Measurements from ENCODE around the gene WRNIP1.
"Not testable (repeated sequence)": the region's sequence is repeated elsewhere in the genome, so short reads cannot be mapped to it uniquely, and the experiment has no call there.

WRNIP1 gene

DNA sequence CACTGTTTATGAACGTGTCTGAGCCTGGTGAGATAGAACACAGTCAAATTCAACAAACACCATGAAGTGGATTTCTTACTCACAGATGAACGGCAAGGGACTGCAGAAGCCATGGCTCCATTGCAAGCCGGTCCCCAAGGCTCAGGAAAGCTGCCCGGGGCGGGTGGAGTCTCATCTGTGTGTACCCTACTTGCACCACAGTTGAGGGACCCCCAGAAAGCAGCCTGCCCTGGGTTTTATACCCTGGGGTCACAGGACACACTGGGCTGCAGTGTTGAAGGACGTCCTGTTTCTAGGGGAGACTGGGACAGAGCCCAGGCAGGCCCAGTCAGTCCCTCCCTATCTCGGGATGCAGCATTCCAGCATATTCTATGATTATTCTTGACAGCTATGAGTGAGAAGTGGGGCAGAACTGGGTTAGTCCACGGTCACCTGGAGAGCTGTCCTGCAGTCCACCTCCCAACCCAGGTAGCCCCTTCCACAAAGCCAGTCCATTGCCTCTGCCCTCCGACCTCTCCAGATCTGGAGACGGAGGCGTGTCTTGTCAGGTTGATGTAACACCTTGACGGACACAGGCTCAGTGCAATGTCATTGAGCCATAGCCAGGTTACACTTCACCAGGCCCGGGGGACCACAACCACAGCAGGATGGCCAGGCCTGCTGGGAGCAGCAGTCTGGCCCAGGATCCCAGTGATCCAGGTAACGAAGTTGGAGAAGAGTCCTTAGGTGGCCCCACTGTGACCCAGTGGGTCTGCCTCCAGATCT lies 35.5 kb downstream of the WRNIP1 start:
- H3K79me1 ChIP-seq (ENCODE audit: low read length), result no peaks in the 10 kb centered on the region
- no CpG with 5 or more reads among the region's 14 CpGs for WGBS (ENCODE audit: extremely low coverage, insufficient coverage, low lambda C conversion rate)
- H2AK5ac ChIP-seq (ENCODE audit: low read length), result no peak overlapping the region
- H3K4ac ChIP-seq (ENCODE audit: low read depth, low read length), result no peak overlapping the region
- H3K79me2 ChIP-seq (ENCODE audit: control insufficient read depth, insufficient read depth, low read length), result no peaks in the 10 kb centered on the region
- no peaks in the 10 kb centered on the region for H3K36me3 ChIP-seq (ENCODE audit: control insufficient read depth, insufficient read depth, low read length)
- H3K4me1 ChIP-seq (ENCODE audit: control insufficient read depth, low read depth, low read length), result no peaks in the 10 kb centered on the region
- no peak overlapping the region for H3K23ac ChIP-seq (ENCODE audit: low read length)
- no peak overlapping the region for H3K18ac ChIP-seq (ENCODE audit: low read length)
- no peak overlapping the region for H3K27ac ChIP-seq (ENCODE audit: low read depth, low read length)
- no peak overlapping the region for H2BK120ac ChIP-seq (ENCODE audit: low read depth, low read length)
- no peak overlapping the region for H3K4me2 ChIP-seq (ENCODE audit: low read length)
- no peak overlapping the region for H2BK5ac ChIP-seq (ENCODE audit: low read length)
- no peak overlapping the region for H4K5ac ChIP-seq (ENCODE audit: low read length)
- DNase-seq, result no peak
- H4K8ac ChIP-seq (ENCODE audit: low read depth, low read length), result no peak overlapping the region
- H3K27me3 ChIP-seq (ENCODE audit: insufficient read depth, low read length, poor library complexity), result no peaks in the 10 kb centered on the region
- no peak overlapping the region for H3K9ac ChIP-seq (ENCODE audit: low read length)
- no peak overlapping the region for H3K4me3 ChIP-seq (ENCODE audit: low read length)
- no peak overlapping the region for H3K56ac ChIP-seq (ENCODE audit: low read length)
- H2BK15ac ChIP-seq (replicated peaks; ENCODE audit: low read depth), result no peak overlapping the region

DNA sequence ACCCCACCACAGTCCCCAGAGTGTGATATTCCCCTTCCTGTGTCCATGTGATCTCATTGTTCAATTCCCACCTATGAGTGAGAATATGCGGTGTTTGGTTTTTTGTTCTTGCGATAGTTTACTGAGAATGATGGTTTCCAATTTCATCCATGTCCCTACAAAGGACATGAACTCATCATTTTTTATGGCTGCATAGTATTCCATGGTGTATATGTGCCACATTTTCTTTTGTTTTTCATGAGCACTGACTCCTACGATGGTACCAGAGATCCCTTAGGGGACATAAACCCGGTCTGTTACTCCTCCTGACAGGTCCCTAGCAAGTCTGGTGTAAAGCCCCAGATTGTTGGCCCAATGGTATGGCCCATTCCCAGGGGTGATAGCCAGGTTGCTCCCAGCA lies 36.5 kb downstream of the WRNIP1 start:
- H4K8ac ChIP-seq (ENCODE audit: low read depth, low read length); H3K36me3 ChIP-seq (ENCODE audit: control insufficient read depth, insufficient read depth, low read length); H2BK5ac ChIP-seq (ENCODE audit: low read length); H2BK15ac ChIP-seq (replicated peaks; ENCODE audit: low read depth); H3K23ac ChIP-seq (ENCODE audit: low read length); H3K27ac ChIP-seq (ENCODE audit: low read depth, low read length); H3K4me1 ChIP-seq (ENCODE audit: control insufficient read depth, low read depth, low read length); H3K79me1 ChIP-seq (ENCODE audit: low read length); H3K79me2 ChIP-seq (ENCODE audit: control insufficient read depth, insufficient read depth, low read length); H3K56ac ChIP-seq (ENCODE audit: low read length); H2AK5ac ChIP-seq (ENCODE audit: low read length); DNase-seq; H3K4me3 ChIP-seq (ENCODE audit: low read length); H3K4me2 ChIP-seq (ENCODE audit: low read length); H2BK120ac ChIP-seq (ENCODE audit: low read depth, low read length); H3K4ac ChIP-seq (ENCODE audit: low read depth, low read length); H3K27me3 ChIP-seq (ENCODE audit: insufficient read depth, low read length, poor library complexity); H3K18ac ChIP-seq (ENCODE audit: low read length); H3K9ac ChIP-seq (ENCODE audit: low read length); H4K5ac ChIP-seq (ENCODE audit: low read length): not testable (repeated sequence)
- WGBS (ENCODE audit: extremely low coverage, insufficient coverage, low lambda C conversion rate), result no CpG with 5 or more reads among the region's 4 CpGs

DNA sequence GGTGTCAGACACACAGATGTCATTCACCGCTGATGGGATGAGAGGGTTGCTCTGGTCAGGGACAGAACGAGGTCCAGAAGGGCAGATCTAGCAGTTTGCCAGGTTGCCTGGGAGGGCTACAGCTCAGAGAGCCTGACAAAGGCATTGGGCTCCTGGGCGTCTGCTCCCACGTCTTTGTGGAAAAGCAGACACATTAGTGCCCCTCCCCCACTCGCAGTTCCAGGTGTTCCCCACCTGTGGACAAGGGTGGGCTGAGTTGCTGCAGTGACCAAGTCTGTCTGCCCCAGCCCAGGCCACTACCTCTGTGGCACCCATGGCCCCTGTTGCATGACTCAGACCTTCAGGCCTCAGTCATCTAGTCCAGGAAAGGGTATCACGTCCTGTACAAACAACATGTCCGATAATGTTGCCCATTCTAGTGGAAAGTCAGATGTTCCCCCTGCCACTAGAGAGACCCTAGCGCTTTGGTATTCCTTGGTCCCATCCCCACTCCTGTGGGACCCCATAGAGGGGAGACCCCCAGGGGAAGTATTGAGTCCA lies 37.4 kb downstream of the WRNIP1 start:
- Histone ChIP-seq H2BK120ac (ENCODE audit: low read depth, low read length) (no peak overlapping the region), H3K36me3 (ENCODE audit: control insufficient read depth, insufficient read depth, low read length) (no peaks in the 10 kb centered on the region), H3K27ac (ENCODE audit: low read depth, low read length) (no peak overlapping the region), H3K4me2 (ENCODE audit: low read length) (no peak overlapping the region), H2BK15ac (replicated peaks; ENCODE audit: low read depth) (no peak overlapping the region), H3K79me2 (ENCODE audit: control insufficient read depth, insufficient read depth, low read length) (no peaks in the 10 kb centered on the region), H4K8ac (ENCODE audit: low read depth, low read length) (no peak overlapping the region), H3K4ac (ENCODE audit: low read depth, low read length) (no peak overlapping the region), H3K4me1 (ENCODE audit: control insufficient read depth, low read depth, low read length) (no peaks in the 10 kb centered on the region), H3K56ac (ENCODE audit: low read length) (peak overlapping the region; percentile 12), H3K9ac (ENCODE audit: low read length) (no peak overlapping the region), H3K4me3 (ENCODE audit: low read length) (no peak overlapping the region), H4K5ac (ENCODE audit: low read length) (no peak overlapping the region), H3K18ac (ENCODE audit: low read length) (no peak overlapping the region), H3K79me1 (ENCODE audit: low read length) (no peaks in the 10 kb centered on the region), H3K23ac (ENCODE audit: low read length) (no peak overlapping the region), H2BK5ac (ENCODE audit: low read length) (no peak overlapping the region), H2AK5ac (ENCODE audit: low read length) (no peak overlapping the region), H3K27me3 (ENCODE audit: insufficient read depth, low read length, poor library complexity) (no peaks in the 10 kb centered on the region)
- DNase-seq, result no peak
- no CpG with 5 or more reads among the region's 8 CpGs for WGBS (ENCODE audit: extremely low coverage, insufficient coverage, low lambda C conversion rate)

DNA sequence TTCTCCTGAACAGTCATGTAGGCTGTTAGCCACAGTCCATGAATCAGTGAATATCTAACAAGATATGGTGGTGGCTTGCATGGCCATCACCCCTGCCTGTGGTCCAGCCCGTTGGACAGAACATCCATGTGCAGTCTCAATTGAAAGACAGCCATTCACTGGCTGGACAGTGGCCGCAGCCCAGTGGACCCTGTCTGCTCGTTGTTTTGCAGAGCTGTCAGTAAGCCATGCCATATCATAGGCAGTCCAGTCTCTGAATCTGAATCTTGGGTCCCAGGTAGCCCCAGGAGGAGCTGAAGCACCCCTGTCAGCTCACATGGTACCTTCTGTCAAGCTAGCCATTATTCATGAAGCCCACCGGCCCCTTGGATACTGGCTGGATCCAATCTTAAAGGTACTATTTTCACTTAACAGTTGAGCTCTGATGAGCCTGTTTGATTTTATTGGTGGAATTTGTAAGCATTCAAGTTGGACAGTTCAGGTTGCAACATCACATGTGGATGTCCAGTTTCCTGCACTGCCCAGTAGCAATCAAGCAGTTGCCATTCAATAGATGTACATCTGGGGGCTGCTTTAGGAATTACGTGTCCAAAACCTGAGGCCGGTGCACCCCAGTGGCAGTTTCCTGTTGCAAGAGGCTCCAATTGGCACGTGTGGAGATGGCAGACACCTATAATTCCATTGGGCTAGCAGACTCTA lies 38.7 kb downstream of the WRNIP1 start:
- WGBS (ENCODE audit: extremely low coverage, insufficient coverage, low lambda C conversion rate), result no CpG with 5 or more reads among the region's 7 CpGs
- Histone ChIP-seq H3K4ac (ENCODE audit: low read depth, low read length) (no peak overlapping the region), H3K18ac (ENCODE audit: low read length) (no peak overlapping the region), H3K9ac (ENCODE audit: low read length) (no peak overlapping the region), H3K4me2 (ENCODE audit: low read length) (no peak overlapping the region), H3K79me2 (ENCODE audit: control insufficient read depth, insufficient read depth, low read length) (no peaks in the 10 kb centered on the region), H3K23ac (ENCODE audit: low read length) (no peak overlapping the region), H3K4me1 (ENCODE audit: control insufficient read depth, low read depth, low read length) (no peaks in the 10 kb centered on the region), H3K27me3 (ENCODE audit: insufficient read depth, low read length, poor library complexity) (no peaks in the 10 kb centered on the region), H3K56ac (ENCODE audit: low read length) (no peak overlapping the region), H4K5ac (ENCODE audit: low read length) (no peak overlapping the region), H2AK5ac (ENCODE audit: low read length) (no peak overlapping the region), H3K27ac (ENCODE audit: low read depth, low read length) (no peak overlapping the region), H3K36me3 (ENCODE audit: control insufficient read depth, insufficient read depth, low read length) (no peaks in the 10 kb centered on the region), H2BK120ac (ENCODE audit: low read depth, low read length) (no peak overlapping the region), H3K79me1 (ENCODE audit: low read length) (no peaks in the 10 kb centered on the region), H2BK5ac (ENCODE audit: low read length) (no peak overlapping the region), H2BK15ac (replicated peaks; ENCODE audit: low read depth) (no peak overlapping the region), H4K8ac (ENCODE audit: low read depth, low read length) (no peak overlapping the region), H3K4me3 (ENCODE audit: low read length) (no peak overlapping the region)
- DNase-seq, result no peak

DNA sequence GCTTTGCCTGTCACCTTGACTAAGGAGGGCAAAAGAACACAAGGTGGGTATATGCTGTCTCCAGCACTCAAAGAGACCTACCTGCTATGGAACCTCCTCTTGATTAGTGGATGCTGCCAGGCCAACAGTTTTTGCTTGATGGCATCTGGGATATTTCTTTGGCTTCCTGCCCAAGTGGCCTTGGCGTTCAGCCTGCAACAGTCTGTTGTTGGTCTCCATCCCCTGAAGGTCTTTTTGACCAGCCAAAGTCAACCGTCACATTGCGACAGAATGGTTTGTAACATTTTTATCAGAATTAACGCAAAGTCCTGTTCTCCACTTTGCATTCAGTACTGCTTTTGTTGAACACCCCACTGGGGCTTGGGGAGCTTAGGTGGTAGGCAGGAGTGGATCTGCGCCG lies 39.3 kb downstream of the WRNIP1 start:
- H2BK15ac ChIP-seq (replicated peaks; ENCODE audit: low read depth), result no peak overlapping the region
- H3K36me3 ChIP-seq (ENCODE audit: control insufficient read depth, insufficient read depth, low read length), result no peaks in the 10 kb centered on the region
- no peak overlapping the region for H3K23ac ChIP-seq (ENCODE audit: low read length)
- no peaks in the 10 kb centered on the region for H3K79me2 ChIP-seq (ENCODE audit: control insufficient read depth, insufficient read depth, low read length)
- no peak overlapping the region for H3K27ac ChIP-seq (ENCODE audit: low read depth, low read length)
- no peak overlapping the region for H3K4me3 ChIP-seq (ENCODE audit: low read length)
- H3K18ac ChIP-seq (ENCODE audit: low read length), result no peak overlapping the region
- no CpG with 5 or more reads among the region's 6 CpGs for WGBS (ENCODE audit: extremely low coverage, insufficient coverage, low lambda C conversion rate)
- H3K4ac ChIP-seq (ENCODE audit: low read depth, low read length), result no peak overlapping the region
- DNase-seq, result no peak
- H3K4me1 ChIP-seq (ENCODE audit: control insufficient read depth, low read depth, low read length), result no peaks in the 10 kb centered on the region
- H3K56ac ChIP-seq (ENCODE audit: low read length), result no peak overlapping the region
- no peak overlapping the region for H3K4me2 ChIP-seq (ENCODE audit: low read length)
- no peak overlapping the region for H4K5ac ChIP-seq (ENCODE audit: low read length)
- H3K9ac ChIP-seq (ENCODE audit: low read length), result no peak overlapping the region
- no peak overlapping the region for H2BK120ac ChIP-seq (ENCODE audit: low read depth, low read length)
- H2BK5ac ChIP-seq (ENCODE audit: low read length), result no peak overlapping the region
- no peaks in the 10 kb centered on the region for H3K79me1 ChIP-seq (ENCODE audit: low read length)
- no peak overlapping the region for H2AK5ac ChIP-seq (ENCODE audit: low read length)
- no peak overlapping the region for H4K8ac ChIP-seq (ENCODE audit: low read depth, low read length)
- no peaks in the 10 kb centered on the region for H3K27me3 ChIP-seq (ENCODE audit: insufficient read depth, low read length, poor library complexity)
